Activated naive CD4-positive, alpha-beta T cell treated with anti-CD3 and anti-CD28 coated beads, Interleukin-2, amount 10 ng/mL, durations not matched to agents 7 days and 5 days (primary cell): Measurements from ENCODE around the gene NDUFAF5.
"Not testable (repeated sequence)": the region's sequence is repeated elsewhere in the genome, so short reads cannot be mapped to it uniquely, and the experiment has no call there.

Source experiments
- CTCF ChIA-PET: fragments of 350-600 bp; sonication (Branson Sonifier 250); formaldehyde crosslinking; loops from one replicate; lab custom pipeline; 2021; ENCODE audit warnings: antibody characterized with exemption; lab: Charles Lee
- DNase-seq: peaks from one replicate; pipeline ENCODE4 v3.0.0-alpha.2; 2020
- H3K27ac Mint-ChIP-seq: one replicate; pipeline ENCODE4 v1.8.0; 2021; ENCODE audit warnings: mild to moderate bottlenecking, moderate library complexity, mixed read lengths
- H3K27me3 Mint-ChIP-seq: one replicate; pipeline ENCODE4 v1.8.0; 2021; ENCODE audit warnings: mild to moderate bottlenecking, mixed read lengths
- H3K36me3 Mint-ChIP-seq: one replicate; pipeline ENCODE4 v1.8.0; 2021; ENCODE audit warnings: mixed read lengths
- H3K4me1 Mint-ChIP-seq: one replicate; pipeline ENCODE4 v1.8.0; 2021; ENCODE audit warnings: mixed read lengths
- H3K4me3 Mint-ChIP-seq: one replicate; pipeline ENCODE4 v1.8.0; 2021; ENCODE audit warnings: mild to moderate bottlenecking, moderate library complexity, mixed read lengths
- H3K9me3 Mint-ChIP-seq: one replicate; pipeline ENCODE4 v1.8.0; 2021; ENCODE audit warnings: mixed read lengths

Gene NDUFAF5

DNA sequence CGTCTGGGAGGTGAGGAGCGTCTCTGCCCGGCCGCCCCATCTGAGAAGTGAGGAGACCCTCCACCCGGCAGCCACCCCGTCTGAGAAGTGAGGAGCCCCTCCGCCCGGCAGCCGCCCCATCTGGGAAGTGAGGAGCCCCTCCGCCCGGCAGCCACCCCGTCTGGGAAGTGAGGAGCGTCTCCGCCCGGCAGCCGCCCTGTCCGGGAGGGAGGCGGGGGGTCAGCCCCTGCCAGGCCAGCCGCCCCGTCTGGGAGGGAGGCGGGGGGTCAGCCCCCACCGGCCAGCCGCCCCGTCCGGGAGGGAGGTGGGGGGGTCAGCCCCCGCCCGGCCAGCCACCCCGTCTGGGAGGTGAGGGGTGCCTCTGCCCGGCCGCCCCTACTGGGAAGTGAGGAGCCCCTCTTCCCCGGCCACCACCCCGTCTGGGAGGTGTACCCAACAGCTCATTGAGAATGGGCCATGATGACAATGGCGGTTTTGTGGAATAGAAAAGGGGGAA, 24.3 kb upstream of the NDUFAF5 start:
- H3K4me3 Mint-ChIP-seq, DNase-seq, H3K27me3 Mint-ChIP-seq, H3K27ac Mint-ChIP-seq, CTCF ChIA-PET, H3K9me3 Mint-ChIP-seq: not testable (repeated sequence)
- Mint-ChIP-seq H3K36me3 (peaks cover 34% of the 10 kb centered on the region), H3K4me1 (peaks cover 14% of the 10 kb centered on the region)

DNA sequence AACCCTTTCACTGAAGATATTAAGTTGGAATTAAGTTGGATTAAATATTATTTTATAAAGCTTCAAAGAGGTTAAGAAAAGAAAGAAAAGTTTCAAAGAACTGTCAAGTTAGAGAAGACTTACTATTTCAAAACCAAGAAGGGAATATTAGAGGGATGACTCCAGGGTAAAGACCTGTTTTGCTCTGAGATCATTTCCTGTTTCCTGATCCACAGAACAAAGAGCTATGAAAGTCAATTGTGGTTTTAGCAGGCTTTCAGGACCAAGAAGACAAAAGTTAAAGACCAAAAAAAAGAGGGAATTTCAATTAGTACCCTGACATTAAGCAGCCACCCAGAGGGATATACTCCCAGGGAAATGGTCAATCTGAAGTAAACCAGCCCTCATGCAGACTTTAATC, 19.5 kb upstream of the NDUFAF5 start:
- H3K9me3 Mint-ChIP-seq = peaks cover 4% of the 10 kb centered on the region
- no peaks in the 10 kb centered on the region for H3K27me3 Mint-ChIP-seq
- H3K27ac Mint-ChIP-seq = peak overlapping the region; percentile 64
- H3K4me1 Mint-ChIP-seq = peaks cover 17% of the 10 kb centered on the region
- CTCF ChIA-PET = interaction anchor here (1.2 kb wide), 1 partner anchor 12 kb away, joined by 3 read pairs; no protein-coding TSS in a partner anchor
- H3K4me3 Mint-ChIP-seq = no peak overlapping the region
- H3K36me3 Mint-ChIP-seq = peaks cover 44% of the 10 kb centered on the region
- no peak for DNase-seq

DNA sequence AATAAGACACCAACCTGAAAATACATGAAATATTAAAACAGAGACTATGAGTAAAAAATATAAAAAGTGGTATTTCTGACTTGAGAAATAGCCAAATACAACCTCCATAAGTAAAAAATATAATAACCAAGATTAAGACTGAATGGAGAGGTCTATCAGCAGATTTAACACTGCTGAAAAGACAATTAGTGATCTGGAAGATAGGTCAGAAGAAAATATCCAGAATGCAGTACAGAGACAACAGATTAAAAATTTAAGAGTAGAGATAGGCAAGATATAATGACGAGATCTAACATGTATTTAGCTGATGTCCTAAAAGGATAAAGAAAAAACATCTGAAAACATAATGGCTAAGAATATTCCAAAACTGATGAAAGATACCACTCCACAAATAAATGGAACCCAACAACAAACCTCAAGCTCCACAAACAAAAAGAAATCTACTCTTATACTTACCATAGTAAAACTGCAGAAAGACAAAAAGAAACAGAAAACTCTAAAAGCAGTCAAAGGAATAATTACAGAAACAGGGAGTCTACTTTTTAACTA, 18.9 kb upstream of the NDUFAF5 start:
- peaks cover 4% of the 10 kb centered on the region for H3K9me3 Mint-ChIP-seq
- CTCF ChIA-PET = interaction anchor here (1.2 kb wide), 1 partner anchor 11 kb away, joined by 3 read pairs; no protein-coding TSS in a partner anchor
- H3K27me3 Mint-ChIP-seq = no peaks in the 10 kb centered on the region
- H3K36me3 Mint-ChIP-seq = peaks cover 46% of the 10 kb centered on the region
- H3K27ac Mint-ChIP-seq = no peak overlapping the region
- H3K4me3 Mint-ChIP-seq = no peak overlapping the region
- no peak for DNase-seq
- H3K4me1 Mint-ChIP-seq = peaks cover 17% of the 10 kb centered on the region

DNA sequence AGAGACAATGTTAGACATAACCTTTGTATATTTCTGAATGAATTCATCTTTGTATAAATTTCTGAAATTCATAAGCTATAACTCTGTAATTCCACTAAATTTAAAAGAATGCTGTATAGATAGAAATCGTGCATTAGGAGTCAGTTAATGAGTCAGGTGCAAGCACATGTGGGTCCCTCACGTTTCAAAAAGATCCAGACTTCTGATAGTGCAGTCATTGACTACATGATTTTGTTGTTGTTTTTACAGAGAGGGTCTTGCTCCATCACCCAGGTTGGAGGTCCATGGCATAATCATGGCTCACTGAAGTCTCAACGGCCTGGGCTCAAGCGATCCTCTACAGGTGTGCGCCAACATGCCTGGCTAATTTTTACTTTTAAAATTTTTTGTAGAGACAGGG, 14.7 kb upstream of the NDUFAF5 start:
- Mint-ChIP-seq H3K36me3 (peaks cover 48% of the 10 kb centered on the region), H3K4me3 (no peak overlapping the region), H3K4me1 (peaks cover 9% of the 10 kb centered on the region), H3K27ac (no peak overlapping the region), H3K27me3 (no peaks in the 10 kb centered on the region), H3K9me3 (peaks cover 4% of the 10 kb centered on the region)
- CTCF ChIA-PET = interaction anchor here (0.9 to 1.1 kb wide), 2 partner anchors 15 to 21 kb away, joined by 3 read pairs; partner anchors contain the start of gene NDUFAF5
- DNase-seq = no peak

DNA sequence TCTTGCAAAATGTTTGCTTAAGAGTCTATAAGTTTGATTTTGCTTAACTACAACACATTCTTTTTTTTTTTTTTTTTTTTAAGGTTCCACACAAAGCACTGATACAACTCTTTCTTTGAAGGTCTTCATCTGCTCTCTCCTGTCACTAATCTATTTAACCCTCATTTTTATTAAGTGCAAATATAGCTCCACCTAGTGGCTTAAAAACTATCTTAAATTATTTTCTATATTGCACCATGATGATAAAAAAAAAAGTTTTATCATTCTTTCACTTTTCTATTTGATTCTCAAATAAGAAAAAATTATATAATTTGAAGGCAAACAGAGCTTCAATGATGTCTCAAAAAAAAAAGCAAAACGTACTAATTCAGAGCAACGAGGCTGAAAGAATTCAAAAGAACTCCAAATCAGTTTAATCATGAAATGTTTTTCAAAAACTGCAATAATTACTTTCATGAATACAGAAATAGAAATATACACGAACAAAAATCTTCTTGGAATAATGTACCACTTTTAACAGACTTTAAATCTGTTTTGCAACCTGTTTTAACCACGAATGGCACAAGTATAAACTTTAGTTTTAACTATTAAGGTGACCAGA, 12.9 kb upstream of the NDUFAF5 start:
- H3K27me3 Mint-ChIP-seq = no peaks in the 10 kb centered on the region
- H3K36me3 Mint-ChIP-seq = peaks cover 42% of the 10 kb centered on the region
- H3K4me3 Mint-ChIP-seq = no peak overlapping the region
- no peaks in the 10 kb centered on the region for H3K4me1 Mint-ChIP-seq
- CTCF ChIA-PET = interaction anchor here (0.6 to 1.8 kb wide), 16 partner anchors 9 to 857 kb away, joined by 3 to 12 read pairs (median 4); partner anchors contain the start of genes ESF1 and NDUFAF5
- DNase-seq = no peak
- no peaks in the 10 kb centered on the region for H3K9me3 Mint-ChIP-seq
- H3K27ac Mint-ChIP-seq = no peak overlapping the region

DNA sequence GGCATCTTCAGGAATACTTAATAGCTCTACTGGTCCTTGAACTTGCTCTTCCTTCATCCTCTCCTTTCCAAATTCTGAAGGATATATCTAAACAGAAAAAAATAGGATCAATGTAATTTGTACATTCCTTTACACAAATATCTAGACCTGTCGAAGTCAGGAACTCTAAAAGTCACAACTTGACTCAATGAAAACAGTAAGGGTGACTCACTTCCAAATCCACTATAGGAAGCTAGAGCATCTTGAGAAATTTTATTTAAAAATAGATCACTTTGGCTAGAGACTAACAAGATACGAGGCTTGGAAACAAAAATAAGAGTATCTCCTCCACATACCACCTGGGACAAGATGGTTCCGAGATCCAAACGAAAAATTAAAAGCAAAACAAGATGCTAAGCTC, 12.3 kb upstream of the NDUFAF5 start:
- Mint-ChIP-seq H3K4me3 (no peak overlapping the region), H3K27ac (no peak overlapping the region), H3K9me3 (no peaks in the 10 kb centered on the region), H3K36me3 (peaks cover 41% of the 10 kb centered on the region), H3K4me1 (peaks cover 3% of the 10 kb centered on the region), H3K27me3 (no peaks in the 10 kb centered on the region)
- CTCF ChIA-PET = interaction anchor here (0.6 to 1.8 kb wide), 9 partner anchors 9 to 847 kb away, joined by 3 to 10 read pairs (median 4); partner anchors contain the start of genes ESF1 and NDUFAF5
- no peak for DNase-seq

DNA sequence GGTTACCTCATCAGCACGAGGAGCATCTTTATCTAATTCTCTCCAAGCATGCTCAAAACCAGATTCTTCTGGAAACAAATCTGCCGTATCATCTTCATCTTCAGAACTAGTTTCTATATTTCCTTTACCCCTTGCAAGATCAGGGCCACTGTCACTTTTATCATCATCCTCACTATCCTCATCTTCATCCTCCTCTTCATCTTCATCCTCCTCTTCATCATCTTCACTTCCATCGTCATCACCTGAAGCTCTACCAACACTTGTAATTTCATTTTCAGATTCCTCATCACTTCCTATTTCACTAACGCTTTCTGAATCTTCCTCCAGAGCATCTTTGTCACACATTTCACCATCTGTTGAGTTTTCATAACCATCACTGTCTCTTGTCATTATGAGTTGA, 9.0 kb upstream of the NDUFAF5 start:
- Mint-ChIP-seq H3K27ac (no peak overlapping the region), H3K27me3 (no peaks in the 10 kb centered on the region), H3K4me3 (no peak overlapping the region), H3K9me3 (no peaks in the 10 kb centered on the region), H3K4me1 (peaks cover 13% of the 10 kb centered on the region), H3K36me3 (peaks cover 39% of the 10 kb centered on the region)
- no peak for DNase-seq
- CTCF ChIA-PET = interaction anchor here (0.6 to 1.0 kb wide), 2 partner anchors 12 to 75 kb away, joined by 3 to 4 read pairs; no protein-coding TSS in a partner anchor

DNA sequence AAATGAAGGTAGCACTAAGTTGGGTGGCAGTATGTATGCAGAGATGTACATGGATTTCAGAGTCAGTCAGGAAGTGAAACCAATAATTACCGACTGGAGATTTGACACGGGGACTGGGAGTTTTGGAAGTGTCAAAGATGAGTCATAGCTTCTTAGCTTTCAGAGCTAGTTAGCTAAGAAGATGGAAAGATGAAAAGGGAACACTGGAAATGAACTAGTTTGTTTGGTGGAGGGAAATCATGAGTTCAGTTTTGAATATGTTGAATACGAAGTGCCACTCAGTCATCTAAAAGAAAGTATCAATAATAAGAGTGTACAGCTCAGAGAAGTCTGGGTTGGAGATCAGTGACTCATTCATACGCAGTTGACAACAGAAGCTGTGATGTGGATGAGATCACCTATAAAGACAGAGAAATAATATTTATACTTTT, 7.6 kb upstream of the NDUFAF5 start:
- Mint-ChIP-seq H3K4me1 (peaks cover 16% of the 10 kb centered on the region), H3K4me3 (no peak overlapping the region)
- DNase-seq = no peak

DNA sequence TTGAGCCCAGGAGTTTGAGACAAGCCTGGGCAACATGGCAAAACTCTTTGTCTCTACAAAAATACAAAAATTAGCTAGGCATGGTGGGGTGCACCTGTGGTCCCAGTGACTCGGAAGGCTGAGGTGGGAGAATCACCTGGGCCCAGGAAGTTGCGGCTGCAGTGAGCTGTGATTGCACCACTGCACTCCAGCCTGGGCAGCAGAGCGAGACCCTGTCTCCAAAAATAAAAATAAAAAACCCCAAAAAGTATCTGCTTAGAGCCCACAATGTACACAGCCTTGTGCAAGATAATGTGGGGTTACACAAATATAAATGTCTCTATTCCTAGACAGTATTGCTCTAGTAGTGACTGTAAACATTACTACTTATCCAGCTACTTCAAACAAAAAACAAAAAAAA, 6.0 kb upstream of the NDUFAF5 start:
- Mint-ChIP-seq H3K27ac (no peak overlapping the region), H3K9me3 (no peaks in the 10 kb centered on the region), H3K27me3 (no peaks in the 10 kb centered on the region), H3K4me1 (peaks cover 24% of the 10 kb centered on the region), H3K36me3 (peaks cover 36% of the 10 kb centered on the region), H3K4me3 (no peak overlapping the region)
- DNase-seq = no peak
- CTCF ChIA-PET = no interaction called here

More for the DNA sequence above, 7.6 kb upstream of the NDUFAF5 start:
- Mint-ChIP-seq H3K36me3 (peaks cover 37% of the 10 kb centered on the region), H3K9me3 (no peaks in the 10 kb centered on the region), H3K27me3 (no peaks in the 10 kb centered on the region), H3K27ac (no peak overlapping the region)
- CTCF ChIA-PET = interaction anchor here (0.7 to 1.1 kb wide), 3 partner anchors 11 to 43 kb away, joined by 3 to 4 read pairs (median 3); no protein-coding TSS in a partner anchor

DNA sequence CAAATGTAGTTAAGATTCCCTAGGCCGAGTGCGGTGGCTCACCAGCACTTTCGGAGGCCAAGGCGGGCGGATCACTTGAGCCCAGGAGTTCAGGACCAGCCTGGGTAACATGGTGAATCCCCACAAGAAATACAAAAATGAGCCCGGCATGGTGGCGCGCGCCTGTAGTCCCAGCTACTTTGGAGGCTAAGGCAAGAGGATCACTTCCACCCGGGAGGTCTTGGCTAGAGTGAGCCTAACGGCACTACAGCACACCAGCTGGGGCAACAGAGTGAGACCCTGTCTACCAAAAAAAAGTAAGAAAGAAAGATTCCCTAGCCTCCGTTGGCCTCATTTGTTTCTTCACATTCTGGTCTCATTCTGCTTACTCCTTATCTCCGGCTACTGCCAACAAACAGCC, 1.3 kb upstream of the NDUFAF5 start:
- H3K4me1 Mint-ChIP-seq = peaks cover 45% of the 10 kb centered on the region
- CTCF ChIA-PET = interaction anchor here (1.5 to 2.7 kb wide), 2 partner anchors 9 to 12 kb away, joined by 3 to 9 read pairs; no protein-coding TSS in a partner anchor
- DNase-seq = no peak
- H3K27me3 Mint-ChIP-seq = no peaks in the 10 kb centered on the region
- H3K4me3 Mint-ChIP-seq = peak overlapping the region; percentile 99
- no peaks in the 10 kb centered on the region for H3K9me3 Mint-ChIP-seq
- H3K36me3 Mint-ChIP-seq = peaks cover 25% of the 10 kb centered on the region
- no peak overlapping the region for H3K27ac Mint-ChIP-seq

DNA sequence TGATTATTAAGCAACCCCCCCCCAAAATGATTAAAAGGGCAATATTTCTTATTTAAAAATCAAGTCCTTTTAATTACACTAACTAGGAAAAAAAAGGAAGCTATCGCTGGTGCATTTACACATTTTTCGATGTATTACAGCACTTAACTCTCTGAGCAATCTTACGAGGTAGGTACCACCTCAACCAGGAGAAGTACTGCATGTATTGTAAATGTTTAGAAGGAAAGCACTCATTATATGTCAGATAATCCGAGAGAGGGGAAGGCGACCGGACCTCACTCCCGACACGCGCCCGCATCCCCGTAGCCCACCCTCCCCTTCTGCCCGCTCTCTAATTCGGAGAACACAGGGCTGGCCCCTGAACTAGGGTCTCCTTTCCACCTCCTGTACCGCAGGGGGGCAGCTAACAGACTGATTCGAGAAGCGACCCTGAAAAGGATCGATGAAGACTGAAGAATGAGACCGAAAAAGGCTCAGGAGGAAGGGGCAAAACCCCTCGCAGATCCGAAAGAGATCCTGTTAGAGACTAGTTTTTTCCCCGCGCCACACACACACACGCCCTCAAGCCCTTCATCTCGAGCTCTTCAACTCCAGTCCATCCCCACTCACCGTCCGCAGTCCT, 446 bp upstream of the NDUFAF5 start:
- peaks cover 45% of the 10 kb centered on the region for H3K4me1 Mint-ChIP-seq
- peak overlapping the region; percentile 95 for H3K27ac Mint-ChIP-seq

DNA sequence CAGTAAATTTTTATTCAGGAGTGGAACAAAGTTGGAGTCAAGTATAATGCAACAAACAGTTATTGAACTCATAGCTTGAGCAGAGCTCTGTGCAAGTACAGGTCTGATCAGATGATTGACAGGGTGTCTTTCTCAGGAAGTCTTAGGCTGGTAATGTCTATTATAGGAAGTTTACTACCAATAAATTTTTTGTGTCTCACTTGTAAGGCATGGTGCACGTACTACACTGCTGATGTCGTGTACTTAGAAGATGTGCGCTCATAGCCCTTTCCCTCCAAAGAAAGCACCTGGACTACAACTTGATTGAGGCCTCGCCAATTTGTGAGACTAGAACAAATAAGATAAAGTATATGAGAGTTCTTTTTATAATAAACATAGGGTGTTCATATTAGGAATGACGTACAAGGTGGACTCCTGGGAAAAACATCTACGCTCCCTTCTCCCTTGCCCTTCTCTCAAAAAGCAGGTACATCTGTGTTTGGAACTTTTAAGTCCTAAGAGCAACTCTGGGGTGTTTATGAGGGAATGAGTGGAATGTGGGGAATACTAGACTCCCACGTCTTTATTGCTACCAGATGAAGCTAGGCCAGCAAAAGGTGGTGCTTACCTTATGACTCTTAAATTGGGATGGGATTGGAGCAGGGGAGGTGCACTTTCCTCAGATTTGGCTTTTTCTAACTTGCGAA, 1.5 kb downstream of the NDUFAF5 start:
- H3K9me3 Mint-ChIP-seq = no peaks in the 10 kb centered on the region
- CTCF ChIA-PET = interaction anchor here (1.3 to 2.7 kb wide), 2 partner anchors 15 to 16 kb away, joined by 3 to 9 read pairs; no protein-coding TSS in a partner anchor
- peaks cover 31% of the 10 kb centered on the region for H3K36me3 Mint-ChIP-seq
- H3K4me3 Mint-ChIP-seq = peak overlapping the region; percentile 99
- no peaks in the 10 kb centered on the region for H3K27me3 Mint-ChIP-seq
- DNase-seq = no peak
- H3K27ac Mint-ChIP-seq = peak overlapping the region; percentile 95
- H3K4me1 Mint-ChIP-seq = peaks cover 39% of the 10 kb centered on the region

More for the DNA sequence above, 446 bp upstream of the NDUFAF5 start:
- Mint-ChIP-seq H3K27me3 (no peaks in the 10 kb centered on the region), H3K4me3 (peak overlapping the region; percentile 99), H3K36me3 (peaks cover 25% of the 10 kb centered on the region), H3K9me3 (no peaks in the 10 kb centered on the region)
- CTCF ChIA-PET = interaction anchor here (1.5 to 2.7 kb wide), 2 partner anchors 8 to 13 kb away, joined by 3 to 9 read pairs; no protein-coding TSS in a partner anchor
- no peak for DNase-seq

DNA sequence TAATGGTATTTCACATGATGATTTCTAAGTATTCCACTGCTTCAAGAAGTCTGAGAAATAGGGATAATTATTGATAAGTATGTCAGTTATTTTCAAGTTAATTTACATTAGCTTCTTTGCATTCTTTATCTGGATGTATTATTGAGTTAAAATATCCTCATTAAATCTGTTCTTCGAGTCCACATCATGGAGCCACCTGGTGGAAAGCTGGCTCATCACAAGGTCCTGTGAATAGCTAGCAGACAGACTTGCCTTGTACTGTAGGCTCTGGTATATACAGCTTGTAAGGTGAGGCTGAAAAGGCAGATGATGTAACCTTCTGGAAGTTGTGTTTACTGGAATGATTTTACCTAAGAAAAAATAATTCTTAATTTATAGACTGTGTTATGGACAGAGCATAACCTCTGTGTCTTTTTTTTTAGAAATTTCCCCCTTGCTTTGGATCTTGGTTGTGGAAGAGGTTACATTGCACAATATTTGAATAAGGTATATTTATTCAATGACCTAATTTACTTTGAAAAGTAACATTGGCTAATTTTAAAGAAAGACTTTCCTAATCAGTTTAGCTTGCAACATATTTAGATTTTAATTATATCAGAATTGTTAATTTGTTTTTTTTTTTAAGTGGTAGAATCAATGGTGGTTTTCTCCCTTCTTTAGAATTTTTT, 3.5 kb downstream of the NDUFAF5 start:
- Mint-ChIP-seq H3K4me3 (no peak overlapping the region), H3K9me3 (no peaks in the 10 kb centered on the region), H3K4me1 (peaks cover 36% of the 10 kb centered on the region), H3K36me3 (peaks cover 30% of the 10 kb centered on the region), H3K27me3 (no peaks in the 10 kb centered on the region), H3K27ac (peak overlapping the region; percentile 38)
- CTCF ChIA-PET = interaction anchor here (0.7 to 2.0 kb wide), 10 partner anchors 11 to 861 kb away, joined by 3 to 10 read pairs (median 3); no protein-coding TSS in a partner anchor
- peak; percentile 61 for DNase-seq
